Hindlimb muscle (tissue), 1 donor: Measurements from ENCODE around the gene ARHGAP29. TPM values are rescaled to one million over a fixed set of nuclear protein-coding genes. Genes with fewer than 3 reads are reported as not detected.

Source experiments
- polyA plus RNA-seq: library from polyadenylated mRNA; unstranded; fragments of 120-200 nt; gene quantifications from one replicate; pipeline ENCODE4 v1.2.1, GENCODE V29; 2013; ENCODE audit not compliant: insufficient read length

ARHGAP29 gene
- polyA plus RNA-seq, 1 donor = 36.1 TPM

Other genes with a start within 250 kb of the ARHGAP29 start
- gene ABCA4, start 116.4 kb downstream of the ARHGAP29 start, polyA plus RNA-seq = 0.71 TPM
- gene ABCD3, start 180.8 kb upstream of the ARHGAP29 start, polyA plus RNA-seq = 21.8 TPM